ENCODE measurements around the gene SDR42E2.
A peak's percentile ranks its signal among the peaks of the same experiment; 100 is the strongest.
"Not testable (repeated sequence)": the region's sequence is repeated elsewhere in the genome, so short reads cannot be mapped to it uniquely, and the experiment has no call there.

SDR42E2 gene

DNA sequence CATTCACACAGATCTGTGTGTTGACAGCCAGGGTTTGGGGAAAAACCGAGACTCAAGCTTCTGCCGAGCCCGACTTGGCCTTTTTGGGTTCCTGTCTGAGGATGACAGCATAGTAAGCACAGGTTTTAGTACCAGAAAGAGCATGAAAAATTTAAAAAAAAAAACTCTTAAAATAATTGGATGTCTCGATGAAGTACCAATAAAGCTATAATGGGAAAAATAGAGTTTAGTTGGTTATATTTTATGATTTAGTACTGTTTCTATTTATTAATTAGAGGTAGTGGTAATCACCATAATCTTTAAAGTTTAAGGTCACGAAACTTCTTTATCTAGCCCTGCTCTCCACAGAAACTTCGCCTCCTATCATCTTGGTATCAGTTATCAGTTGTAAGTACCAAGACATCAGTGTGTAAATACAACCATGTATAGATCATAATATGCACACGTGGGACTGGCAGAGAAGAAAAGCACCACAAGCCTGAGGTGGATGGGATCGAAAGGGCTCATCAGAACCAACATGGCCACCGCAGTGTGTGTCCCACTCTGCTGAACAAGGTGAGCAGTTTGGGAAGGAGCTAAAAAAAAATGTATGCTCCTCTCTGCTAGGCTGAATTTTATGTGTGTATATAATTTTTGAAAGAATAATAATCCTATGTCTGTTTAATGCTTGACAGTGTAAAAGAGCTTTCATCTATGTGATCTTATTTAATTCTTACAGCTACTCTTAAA, 29.4 kb downstream of the SDR42E2 start:
- no peak for DNase-seq (ENCODE audit: low spot score)

- DNase-seq (ENCODE audit: low spot score) = no peak
Measured at GRCh38 chr16:22192261-22193062, 30.2 kb downstream of the SDR42E2 start.

- no peak for DNase-seq (ENCODE audit: low spot score)
Measured at GRCh38 chr16:22193063-22193411, 30.7 kb downstream of the SDR42E2 start.

- DNase-seq (ENCODE audit: low spot score) = no peak
Measured at GRCh38 chr16:22194707-22195444, 32.6 kb downstream of the SDR42E2 start.

DNA sequence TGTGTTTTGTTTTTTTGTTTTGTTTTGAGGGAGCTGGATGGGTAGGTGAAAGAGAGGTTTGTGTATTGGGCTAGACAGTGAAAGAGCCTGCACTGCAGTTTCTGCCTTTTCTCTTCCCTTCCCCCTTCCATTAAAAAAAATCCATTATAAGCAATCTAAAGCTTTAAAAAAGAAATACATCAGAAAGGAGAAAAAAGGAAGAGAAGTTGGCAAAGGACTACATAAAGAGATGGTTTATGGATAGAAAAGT, 33.1 kb downstream of the SDR42E2 start:
- no peak for DNase-seq (ENCODE audit: low spot score)

DNA sequence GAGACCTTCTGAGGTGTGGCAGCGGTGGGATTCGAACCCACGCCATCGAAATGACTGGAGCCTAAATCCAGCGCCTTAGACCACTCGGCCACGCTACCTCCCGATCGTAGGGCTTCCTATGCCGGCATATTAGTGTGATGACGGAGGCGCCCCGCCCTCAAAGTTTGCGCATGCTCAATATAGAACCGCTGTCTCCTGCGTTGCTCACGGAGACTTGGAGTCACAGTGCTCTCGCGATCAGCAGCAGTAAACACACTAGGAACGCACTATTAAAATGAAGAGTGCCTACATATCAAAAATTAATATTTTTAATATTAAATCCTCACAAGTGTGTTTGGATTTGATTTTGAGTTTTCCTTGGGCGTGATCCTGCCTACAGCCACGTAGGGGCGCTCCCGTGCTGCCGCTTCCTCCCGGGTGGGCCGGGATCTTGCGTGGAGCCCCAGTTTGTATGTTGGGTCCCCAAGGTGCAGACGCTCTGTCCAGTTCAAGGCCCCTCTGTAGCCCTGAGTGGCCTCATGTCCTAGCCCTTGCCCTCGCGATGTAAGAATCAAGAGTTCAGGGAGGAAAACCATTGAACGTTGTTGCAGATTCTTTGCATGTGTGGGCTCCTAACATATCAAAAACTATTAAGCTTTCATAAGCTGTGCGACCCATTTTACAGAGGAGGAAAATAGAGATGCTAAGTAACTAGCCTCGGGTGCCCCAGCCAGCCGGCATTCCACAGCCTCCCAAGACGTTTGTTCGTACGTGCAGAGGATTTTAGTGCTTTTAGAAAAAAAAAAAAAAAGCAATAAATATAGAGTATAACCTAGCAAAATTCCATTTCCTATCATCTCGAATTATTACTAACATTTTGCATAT, 33.6 kb downstream of the SDR42E2 start:
- peak; percentile 35 for DNase-seq (ENCODE audit: low spot score)

DNA sequence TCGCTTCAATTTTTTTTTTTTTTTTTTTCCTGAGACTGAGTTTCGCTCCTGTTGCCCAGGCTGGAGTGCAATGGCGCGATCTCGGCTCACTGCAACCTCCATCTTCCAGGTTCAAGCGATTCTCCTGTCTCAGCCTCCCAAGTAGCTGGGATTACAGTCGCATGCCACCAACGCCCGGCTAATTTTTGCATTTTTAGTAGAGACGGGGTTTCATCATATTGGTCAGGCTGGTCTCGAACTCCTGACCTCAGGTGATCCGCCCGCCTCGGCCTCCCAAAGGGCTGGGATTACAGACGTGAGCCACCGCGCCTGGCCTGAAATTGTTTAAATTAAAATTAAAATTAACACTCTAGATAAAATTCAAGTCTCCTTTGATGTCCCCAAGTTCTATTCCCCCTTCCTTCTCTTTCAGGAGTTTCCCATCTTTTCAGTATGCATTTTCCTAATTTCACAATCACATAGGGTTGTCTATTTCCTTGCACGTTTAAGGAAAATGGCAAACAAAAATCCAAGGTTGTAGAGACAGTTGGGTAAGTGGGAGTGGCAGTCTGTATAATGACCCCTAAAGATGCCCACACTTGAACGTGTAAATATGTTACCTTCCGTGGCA, 34.4 kb downstream of the SDR42E2 start:
- DNase-seq (ENCODE audit: low spot score) = not testable (repeated sequence)

DNA sequence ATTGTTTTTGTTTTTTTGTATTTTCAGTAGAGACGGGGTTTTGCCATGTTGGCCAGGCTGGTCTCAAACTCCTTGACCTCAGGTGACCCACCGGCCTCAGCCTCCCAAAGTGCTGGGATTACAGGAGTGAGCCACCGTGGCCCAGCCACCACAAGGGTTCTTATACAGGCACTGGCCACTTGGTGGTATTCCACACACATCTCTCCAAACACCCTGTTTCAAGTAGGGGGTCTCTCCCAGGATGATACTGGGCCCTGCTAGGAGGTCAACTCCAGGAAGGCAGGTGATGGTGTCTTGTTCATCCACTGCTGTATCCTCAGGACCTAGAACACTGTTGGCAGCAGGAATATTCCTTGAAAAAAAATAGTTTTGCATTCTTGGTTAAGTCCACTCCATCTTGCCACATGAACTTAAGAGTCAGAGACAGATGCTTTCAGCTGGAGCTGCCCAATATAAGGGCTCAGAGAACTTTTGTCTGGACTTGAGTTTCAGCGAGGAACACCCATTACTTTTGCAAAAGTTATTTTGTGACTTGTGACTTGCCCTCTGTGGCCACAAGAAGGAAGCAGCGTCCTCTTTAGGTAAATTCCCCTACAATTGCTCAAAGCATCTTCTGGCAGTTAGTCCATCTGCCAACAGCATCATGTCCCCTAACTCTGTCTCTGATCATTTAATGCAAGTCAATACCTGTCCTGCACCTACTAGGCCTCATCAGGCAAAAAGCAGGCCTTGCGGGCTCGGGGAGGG, 36.4 kb downstream of the SDR42E2 start:
- DNase-seq (ENCODE audit: low spot score) = no peak

GRCh38 chr16:22202261-22202637, 39.9 kb downstream of the SDR42E2 start:
- DNase-seq (ENCODE audit: low spot score) = no peak

- no peak for DNase-seq (ENCODE audit: low spot score)
Measured at GRCh38 chr16:22203091-22203490, 40.8 kb downstream of the SDR42E2 start.

- DNase-seq (ENCODE audit: low spot score) = no peak
Measured at GRCh38 chr16:22204091-22204655, 41.9 kb downstream of the SDR42E2 start.

DNA sequence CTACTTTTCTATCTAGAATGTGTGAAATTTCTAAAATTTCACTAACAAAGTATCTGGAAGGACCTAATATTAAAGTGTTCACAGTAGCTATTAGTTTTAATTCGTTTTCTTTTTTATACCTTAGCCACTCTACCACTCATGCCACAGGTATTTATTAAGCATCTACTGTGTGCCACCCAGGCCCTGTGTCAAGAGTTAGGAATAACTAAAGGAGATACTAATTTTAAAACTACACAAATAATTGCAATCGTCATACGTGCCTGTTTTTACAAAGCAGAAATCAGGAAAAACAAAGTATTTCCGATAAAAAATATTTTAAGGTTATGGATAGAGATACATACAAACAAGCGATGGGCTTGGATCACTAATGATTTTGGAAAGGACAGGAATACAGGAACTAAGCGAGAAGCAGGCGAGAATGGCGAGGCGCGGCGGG, 43.3 kb downstream of the SDR42E2 start:
- no peak for DNase-seq (ENCODE audit: low spot score)

- DNase-seq (ENCODE audit: low spot score) = peak; percentile 91
Measured at GRCh38 chr16:22206013-22206841, 43.9 kb downstream of the SDR42E2 start, which contains the start of gene EEF2K. Gene EEF2K (plus strand): TSS chr16:22206278. CDS start chr16:22225730, 19,452 bp downstream.

GRCh38 chr16:22206842-22207714, 44.8 kb downstream of the SDR42E2 start:
- DNase-seq (ENCODE audit: low spot score) = no peak

GRCh38 chr16:22207715-22208360, 45.5 kb downstream of the SDR42E2 start:
- DNase-seq (ENCODE audit: low spot score) = no peak

DNA sequence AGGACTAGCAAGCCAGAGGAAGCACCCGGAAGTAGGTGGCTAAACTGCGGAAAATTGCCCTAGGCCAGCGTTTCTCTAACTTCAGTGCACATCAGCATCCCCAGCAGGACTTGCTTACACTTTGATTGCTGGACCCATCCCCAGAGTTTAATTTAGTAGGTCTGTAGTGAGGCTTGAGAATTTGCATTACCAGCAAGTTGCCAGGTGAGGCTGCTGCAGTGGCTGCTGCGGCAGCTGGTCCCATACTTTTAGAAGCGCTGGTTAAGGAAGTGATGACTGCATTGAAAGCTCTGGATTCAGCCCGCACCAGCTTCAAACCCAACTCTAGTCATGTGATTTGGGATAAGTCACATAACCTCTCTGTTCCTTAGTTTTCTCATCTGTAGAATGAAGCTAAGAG, 48.0 kb downstream of the SDR42E2 start:
- no peak for DNase-seq (ENCODE audit: low spot score)

- no peak for DNase-seq (ENCODE audit: low spot score)
Measured at GRCh38 chr16:22210854-22211253, 48.5 kb downstream of the SDR42E2 start.

DNA sequence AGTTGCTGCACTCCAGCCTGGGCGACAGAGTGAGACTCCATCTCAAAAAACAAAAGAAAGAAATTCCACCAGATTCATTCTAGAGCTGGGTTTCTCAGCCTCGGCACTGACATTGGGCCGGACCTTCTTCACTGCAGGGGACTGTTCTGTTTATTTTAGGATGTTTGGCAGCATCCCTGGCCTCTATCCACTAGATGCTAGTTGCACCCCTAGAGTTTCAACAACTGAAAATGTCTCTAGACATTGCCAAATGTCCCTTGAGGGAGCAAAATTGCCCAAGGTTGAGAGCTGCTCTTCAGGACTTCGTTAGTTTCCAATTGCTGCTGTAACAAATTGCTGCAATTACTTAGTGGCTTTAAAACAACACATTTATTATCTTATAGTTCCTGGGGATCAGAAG, 50.9 kb downstream of the SDR42E2 start:
- DNase-seq (ENCODE audit: low spot score) = no peak

All from HuH-7.5 (cell line).